Smooth muscle cell of bladder (primary cell): Measurements from ENCODE around the gene TMEM35A. TPM values are rescaled to one million over a fixed set of nuclear protein-coding genes. Genes with fewer than 3 reads are reported as not detected.

ENCODE experiments used
- total RNA-seq: library from RNA; depleted of rRNA; stranded (reverse); fragments of >200 nt; gene quantifications from 2 replicates; pipeline ENCODE4 v1.2.3, GENCODE V29; 2014

TMEM35A gene, protein sequence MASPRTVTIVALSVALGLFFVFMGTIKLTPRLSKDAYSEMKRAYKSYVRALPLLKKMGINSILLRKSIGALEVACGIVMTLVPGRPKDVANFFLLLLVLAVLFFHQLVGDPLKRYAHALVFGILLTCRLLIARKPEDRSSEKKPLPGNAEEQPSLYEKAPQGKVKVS
- 3.1 and 3.4 TPM in 2 replicates for total RNA-seq

GRCh38 chrX:101078716-101079598 lies at the start of gene TMEM35A:
TSS of gene TMEM35A (plus strand) at chrX:101078879. CDS start at chrX:101079003, 124 bp downstream.

GRCh38 chrX:101051549-101052302 lies 27.0 kb upstream of the TMEM35A start, which contains the start of gene TRMT2B:
TSS of gene TRMT2B (minus strand) at chrX:101052111. CDS start at chrX:101042289, 9,822 bp downstream.

DNA sequence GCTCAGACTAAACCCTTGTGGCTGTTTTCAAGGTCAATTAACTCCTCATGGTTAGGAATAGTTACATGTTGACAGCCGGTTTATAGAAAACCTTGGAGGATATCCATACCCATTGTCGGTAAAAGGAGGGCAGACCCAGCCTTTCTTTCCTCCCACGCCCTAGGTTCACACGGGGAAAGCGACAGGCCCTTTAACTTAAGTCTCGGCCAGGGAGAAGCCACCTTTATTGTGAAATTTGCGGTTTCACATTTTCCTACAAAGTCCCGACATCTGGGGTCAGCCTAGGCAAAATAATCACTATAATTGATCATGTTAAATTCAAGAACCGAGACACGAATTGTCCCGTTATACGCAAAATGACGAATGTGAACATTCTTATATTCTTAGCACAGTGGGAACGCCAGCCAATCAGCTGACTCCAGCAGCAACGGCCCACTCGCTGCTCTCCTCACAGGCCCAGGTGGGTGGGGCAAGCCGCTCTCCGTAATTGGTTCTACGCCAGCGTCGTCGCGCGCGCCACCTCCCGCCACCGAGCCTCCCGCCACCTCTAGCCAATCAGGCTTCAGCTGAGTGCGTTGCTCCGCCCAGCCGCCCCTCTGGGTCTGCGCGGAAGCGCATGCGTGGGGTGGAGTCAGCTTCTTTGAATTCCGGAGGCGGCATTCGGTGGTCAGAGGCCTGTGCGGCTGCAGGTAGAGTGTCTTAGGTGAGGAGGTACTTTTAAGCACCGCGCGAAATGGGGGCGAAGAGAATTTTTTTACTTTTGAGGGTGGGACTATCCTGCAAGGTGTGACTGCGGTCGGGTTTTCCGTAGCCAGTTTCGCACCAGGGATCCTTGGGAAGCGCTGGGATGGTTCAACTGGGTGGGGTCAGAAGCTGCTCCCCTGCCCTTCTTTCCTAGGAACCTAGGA lies 19.1 kb downstream of the TMEM35A start, which contains the start of gene CENPI:
Gene CENPI (plus strand): TSS at position 659 of the 908 bp plus-strand sequence. CDS start 2,867 bp downstream, outside the sequence.

Other genes starting within 250 kb of the TMEM35A start
- gene NOX1, start 204.5 kb upstream of the TMEM35A start, total RNA-seq = 0.14 TPM in 1 of 2 replicates, not detected in the other
- gene XKRX, start 150.0 kb upstream of the TMEM35A start, total RNA-seq = under 0.01 TPM in 1 of 2 replicates, not detected in the other
- not detected in 2 replicates for gene ARL13A, start 109.2 kb upstream of the TMEM35A start, total RNA-seq
- gene TRMT2B, start 26.8 kb upstream of the TMEM35A start, total RNA-seq = 8.7 and 9.3 TPM in 2 replicates
- gene CENPI, start 19.3 kb downstream of the TMEM35A start, total RNA-seq = 2.8 and 3.1 TPM in 2 replicates
- 0.57 and 0.74 TPM in 2 replicates for gene DRP2, start 140.9 kb downstream of the TMEM35A start, total RNA-seq
- 0.37 and 0.43 TPM in 2 replicates for gene TAF7L, start 212.5 kb downstream of the TMEM35A start, total RNA-seq